Esophagus squamous epithelium (tissue), 4 donors: Measurements from ENCODE around the gene CCDC122.

Source experiments
- CTCF ChIP-seq, 6 experiments: fragments of 450-650 bp in 4 of 6; fragments of 200-600 bp in 2 of 6; sonication (generic) in 2 of 6; IDR thresholded peaks; one replicate each; pipeline ENCODE4 v1.5.1; 2016 to 2019; ENCODE audit warnings: antibody characterized with exemption in 6 of 6, mild to moderate bottlenecking in 4 of 6, moderate library complexity in 4 of 6
- POLR2A ChIP-seq, 4 donors: fragments of 450-650 bp; IDR thresholded peaks; one replicate each; pipeline ENCODE4 v1.6.1; 2017; ENCODE audit warnings: antibody characterized with exemption in 4 of 4, mild to moderate bottlenecking in 4 of 4, moderate library complexity in 3 of 4

DNA sequence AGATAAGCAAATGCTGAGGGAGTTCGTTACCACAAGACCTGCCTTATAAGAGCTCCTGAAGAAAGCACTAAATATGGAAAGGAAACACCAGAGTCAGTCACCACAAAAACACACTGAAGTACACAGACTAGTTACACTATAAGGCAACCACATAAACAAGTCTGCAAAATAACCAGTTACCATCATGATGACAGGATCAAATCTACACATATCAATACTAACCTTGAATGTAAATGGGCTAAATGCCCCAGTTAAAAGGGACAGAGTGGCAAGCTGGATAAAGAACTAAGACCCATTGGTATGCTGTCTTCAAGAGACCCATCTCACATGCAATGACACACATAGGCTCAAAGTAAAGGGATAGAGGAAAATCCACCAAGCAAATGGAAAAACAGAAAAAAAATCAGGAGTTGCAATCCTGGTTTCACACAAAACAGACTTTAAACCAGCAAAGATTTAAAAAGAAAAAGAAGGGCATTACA, 26.6 kb downstream of the CCDC122 start:
- TF ChIP-seq POLR2A (IDR thresholded peaks at IDR 0.05): no peak
- TF ChIP-seq CTCF (IDR thresholded peaks at IDR 0.05): no peak
